Activated CD8-positive, alpha-beta T cell treated with anti-CD3 and anti-CD28 coated beads for 36 hours (primary cell): ENCODE measurements around the gene SPRYD3. TPM values are rescaled to one million over a fixed set of nuclear protein-coding genes. Genes with fewer than 3 reads are reported as not detected.

Source experiments
- ATAC-seq: fragments of 200-7000 bp; cut with Tn5 transposase; one replicate; pipeline ENCODE4 v1.10.0; 2021; ENCODE audit warnings: mild to moderate bottlenecking, moderate library complexity
- CTCF ChIA-PET: fragments of 350-600 bp; sonication (Branson Sonifier 250); formaldehyde crosslinking; loops from one replicate; lab custom pipeline; 2021; ENCODE audit warnings: antibody characterized with exemption; lab: Charles Lee
- POLR2A ChIA-PET: fragments of 350-600 bp; sonication (Branson Sonifier 250); formaldehyde crosslinking; loops from one replicate; lab custom pipeline; 2021; ENCODE audit warnings: antibody characterized with exemption; lab: Charles Lee
- DNase-seq: peaks from one replicate; pipeline ENCODE4 v3.0.0-alpha.2; 2020
- H3K27ac Mint-ChIP-seq: one replicate; pipeline ENCODE4 v1.8.0; 2021; ENCODE audit warnings: mild to moderate bottlenecking, mixed read lengths
- H3K27me3 Mint-ChIP-seq: one replicate; pipeline ENCODE4 v1.8.0; 2021; ENCODE audit warnings: mixed read lengths
- H3K36me3 Mint-ChIP-seq: one replicate; pipeline ENCODE4 v1.8.0; 2021; ENCODE audit warnings: low read depth, mixed read lengths
- H3K4me1 Mint-ChIP-seq: one replicate; pipeline ENCODE4 v1.8.0; 2021; ENCODE audit warnings: low read depth, mixed read lengths
- H3K4me3 Mint-ChIP-seq: one replicate; pipeline ENCODE4 v1.8.0; 2021; ENCODE audit warnings: mild to moderate bottlenecking, moderate library complexity, mixed read lengths
- H3K9me3 Mint-ChIP-seq: one replicate; pipeline ENCODE4 v1.8.0; 2021; ENCODE audit warnings: mixed read lengths
- intact Hi-C: fragments of 100-400 bp; cut with micrococcal nuclease; formaldehyde crosslinking; loops from one replicate; pipeline ENCODE4 v1.10.0; 2022
- total RNA-seq, 2 experiments: library from RNA; stranded (reverse); gene quantifications; one replicate each; pipeline ENCODE4 v1.2.3, GENCODE V29; 2021
- TF ChIP-seq, protein P1 (sequence below): fragments of 200-600 bp; IDR thresholded peaks from one replicate; pipeline ENCODE4 v1.8.0; 2022; ENCODE audit warnings: antibody characterized with exemption, mild to moderate bottlenecking

Gene SPRYD3
- total RNA-seq, 2 experiments from 2014 or later, result 24.8 to 25.0 TPM

DNA sequence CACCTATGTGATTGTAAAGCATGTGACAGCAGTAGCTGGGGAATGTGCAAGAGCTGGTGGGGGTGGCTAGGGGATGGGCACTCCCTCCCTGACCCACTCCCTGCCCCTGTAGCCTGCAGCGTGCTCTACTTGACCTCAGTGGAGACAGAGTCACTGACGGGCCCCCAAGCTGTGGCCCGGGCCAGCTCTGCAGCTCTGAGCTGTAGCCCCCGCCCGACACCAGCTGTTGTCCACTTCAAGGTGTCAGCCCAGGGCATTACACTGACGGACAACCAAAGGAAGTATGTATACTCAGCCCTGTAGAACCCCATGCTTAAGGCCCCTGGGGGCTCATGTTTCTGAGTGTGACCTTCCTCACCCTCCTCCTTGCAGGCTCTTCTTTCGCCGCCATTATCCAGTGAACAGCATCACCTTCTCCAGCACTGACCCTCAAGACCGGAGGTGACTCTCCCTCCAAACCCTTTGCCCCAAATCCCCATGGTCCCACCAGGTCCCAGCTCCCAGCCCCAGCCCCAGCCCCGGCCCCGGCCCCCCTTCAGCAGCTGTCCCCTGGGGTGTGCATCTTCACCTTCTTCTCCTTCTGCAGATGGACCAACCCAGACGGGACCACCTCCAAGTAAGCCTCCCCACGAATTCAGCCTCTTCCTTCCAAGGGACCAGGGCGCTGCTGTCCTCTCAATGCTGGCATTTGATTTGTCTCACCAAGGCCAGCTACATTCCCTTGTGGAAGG lies 16.0 kb downstream of the SPRYD3 start:
- no peak overlapping the region for H3K4me3 Mint-ChIP-seq
- ATAC-seq (no peak), DNase-seq (no peak)
- ChIA-PET POLR2A (interaction anchor here (0.8 to 1.2 kb wide), 2 partner anchors 11 to 14 kb away, joined by 3 read pairs; no protein-coding TSS in a partner anchor), CTCF (interaction anchor here (0.7 to 12.1 kb wide), 4 partner anchors 8 to 282 kb away, joined by 3 to 553 read pairs (median 48); partner anchors contain the start of genes IGFBP6, SOAT2 and SPRYD3)
- H3K27me3 Mint-ChIP-seq, result no peaks in the 10 kb centered on the region
- TF ChIP-seq, protein P1, sequence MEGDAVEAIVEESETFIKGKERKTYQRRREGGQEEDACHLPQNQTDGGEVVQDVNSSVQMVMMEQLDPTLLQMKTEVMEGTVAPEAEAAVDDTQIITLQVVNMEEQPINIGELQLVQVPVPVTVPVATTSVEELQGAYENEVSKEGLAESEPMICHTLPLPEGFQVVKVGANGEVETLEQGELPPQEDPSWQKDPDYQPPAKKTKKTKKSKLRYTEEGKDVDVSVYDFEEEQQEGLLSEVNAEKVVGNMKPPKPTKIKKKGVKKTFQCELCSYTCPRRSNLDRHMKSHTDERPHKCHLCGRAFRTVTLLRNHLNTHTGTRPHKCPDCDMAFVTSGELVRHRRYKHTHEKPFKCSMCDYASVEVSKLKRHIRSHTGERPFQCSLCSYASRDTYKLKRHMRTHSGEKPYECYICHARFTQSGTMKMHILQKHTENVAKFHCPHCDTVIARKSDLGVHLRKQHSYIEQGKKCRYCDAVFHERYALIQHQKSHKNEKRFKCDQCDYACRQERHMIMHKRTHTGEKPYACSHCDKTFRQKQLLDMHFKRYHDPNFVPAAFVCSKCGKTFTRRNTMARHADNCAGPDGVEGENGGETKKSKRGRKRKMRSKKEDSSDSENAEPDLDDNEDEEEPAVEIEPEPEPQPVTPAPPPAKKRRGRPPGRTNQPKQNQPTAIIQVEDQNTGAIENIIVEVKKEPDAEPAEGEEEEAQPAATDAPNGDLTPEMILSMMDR, result no peak
- peaks cover 16% of the 10 kb centered on the region for H3K36me3 Mint-ChIP-seq
- intact Hi-C loops, result no loop called here
- no peak overlapping the region for H3K27ac Mint-ChIP-seq
- peaks cover 10% of the 10 kb centered on the region for H3K4me1 Mint-ChIP-seq
- no peaks in the 10 kb centered on the region for H3K9me3 Mint-ChIP-seq

DNA sequence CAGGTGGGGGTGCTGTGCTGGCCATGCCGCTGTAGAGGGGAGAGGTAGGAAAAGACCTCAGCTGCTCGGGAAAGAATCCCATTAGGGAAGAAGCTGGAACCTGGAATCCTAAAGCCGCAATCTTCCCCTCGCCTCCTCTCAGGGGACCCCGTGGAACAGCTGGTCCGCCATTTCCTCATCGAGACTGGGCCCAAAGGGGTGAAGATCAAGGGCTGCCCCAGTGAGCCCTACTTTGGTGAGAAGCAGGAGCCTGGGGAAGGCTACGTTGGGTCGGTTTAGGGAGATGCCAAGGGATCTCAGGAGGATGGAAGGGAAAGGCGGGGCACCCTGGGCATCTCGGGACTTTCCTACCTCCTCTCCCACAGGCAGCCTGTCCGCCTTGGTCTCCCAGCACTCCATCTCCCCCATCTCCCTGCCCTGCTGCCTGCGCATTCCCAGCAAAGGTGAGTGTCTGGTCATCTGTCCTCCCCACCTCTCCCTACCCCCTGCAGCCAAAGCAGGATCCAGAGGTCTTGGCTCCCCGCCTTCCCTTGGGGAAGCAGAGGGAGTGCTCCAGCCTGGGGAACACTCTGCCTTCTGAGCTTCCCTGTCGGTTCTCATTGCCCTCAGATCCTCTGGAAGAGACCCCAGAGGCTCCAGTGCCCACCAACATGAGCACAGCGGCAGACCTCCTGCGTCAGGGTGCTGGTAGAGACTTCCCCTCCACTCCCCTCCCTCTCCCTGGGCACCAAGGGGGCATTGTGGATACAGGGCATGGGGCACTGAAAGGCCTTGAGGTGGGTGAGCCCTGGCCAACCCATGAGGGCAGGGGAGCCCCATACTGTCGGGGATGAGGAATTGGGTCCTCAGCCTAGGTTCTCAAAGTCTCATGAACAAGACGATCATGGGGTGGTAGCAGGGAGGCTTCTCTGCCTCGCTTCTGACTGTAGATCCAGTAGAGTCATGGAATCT lies 16.9 kb downstream of the SPRYD3 start:
- POLR2A ChIA-PET, result interaction anchor here (0.6 to 1.8 kb wide), 6 partner anchors 11 to 286 kb away, joined by 3 to 7 read pairs (median 3); partner anchors contain the start of gene SOAT2

DNA sequence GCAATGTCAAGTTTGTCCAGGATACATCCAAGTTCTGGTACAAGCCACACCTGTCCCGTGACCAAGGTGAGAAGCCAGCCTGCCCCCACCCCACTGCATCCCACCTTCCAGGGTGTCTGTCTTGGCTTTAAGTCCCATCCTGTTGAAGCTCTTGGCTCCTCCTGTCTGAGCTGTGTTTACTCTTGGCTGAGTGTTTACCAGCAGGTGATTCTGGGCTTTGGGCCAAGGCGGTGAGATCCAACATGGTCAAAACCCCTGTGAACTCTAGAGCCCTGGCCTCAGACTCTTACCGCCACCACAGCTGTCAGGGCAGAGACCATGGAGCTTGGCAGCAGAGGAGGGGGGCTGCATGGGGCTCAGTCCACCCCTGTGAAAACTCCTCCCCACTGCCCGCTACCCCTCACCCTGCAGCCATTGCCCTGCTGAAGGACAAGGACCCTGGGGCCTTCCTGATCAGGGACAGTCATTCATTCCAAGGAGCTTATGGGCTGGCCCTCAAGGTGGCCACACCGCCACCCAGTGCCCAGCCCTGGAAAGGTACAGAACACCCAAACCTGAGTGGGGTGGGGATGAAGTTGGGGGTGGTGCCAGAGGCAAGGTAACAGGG lies 17.7 kb downstream of the SPRYD3 start:
- Mint-ChIP-seq H3K4me1 (peaks cover 7% of the 10 kb centered on the region), H3K4me3 (no peak overlapping the region), H3K27ac (no peak overlapping the region), H3K27me3 (no peaks in the 10 kb centered on the region), H3K36me3 (peaks cover 15% of the 10 kb centered on the region), H3K9me3 (no peaks in the 10 kb centered on the region)
- ATAC-seq (peak; percentile 57), DNase-seq (no peak)
- CTCF ChIA-PET, result interaction anchor here (0.5 to 1.6 kb wide), 4 partner anchors 19 to 55 kb away, joined by 3 to 6 read pairs (median 4); partner anchors contain the start of gene SOAT2
- POLR2A ChIA-PET, result interaction anchor here (0.6 to 1.8 kb wide), 6 partner anchors 10 to 286 kb away, joined by 3 to 7 read pairs (median 4); partner anchors contain the start of gene SOAT2
- intact Hi-C loops, result no loop called here
- TF ChIP-seq, protein P1, result peak; percentile 11

More for the DNA sequence above, 16.9 kb downstream of the SPRYD3 start:
- no peaks in the 10 kb centered on the region for H3K27me3 Mint-ChIP-seq
- no peak for ATAC-seq
- peaks cover 16% of the 10 kb centered on the region for H3K36me3 Mint-ChIP-seq
- TF ChIP-seq, protein P1, result no peak
- intact Hi-C loops, result no loop called here
- H3K27ac Mint-ChIP-seq, result no peak overlapping the region
- no peaks in the 10 kb centered on the region for H3K9me3 Mint-ChIP-seq
- H3K4me3 Mint-ChIP-seq, result no peak overlapping the region
- DNase-seq, result no peak
- peaks cover 10% of the 10 kb centered on the region for H3K4me1 Mint-ChIP-seq
- CTCF ChIA-PET, result interaction anchor here (1.0 to 12.1 kb wide), 6 partner anchors 8 to 283 kb away, joined by 3 to 553 read pairs (median 5); partner anchors contain the start of genes IGFBP6, SOAT2 and SPRYD3

DNA sequence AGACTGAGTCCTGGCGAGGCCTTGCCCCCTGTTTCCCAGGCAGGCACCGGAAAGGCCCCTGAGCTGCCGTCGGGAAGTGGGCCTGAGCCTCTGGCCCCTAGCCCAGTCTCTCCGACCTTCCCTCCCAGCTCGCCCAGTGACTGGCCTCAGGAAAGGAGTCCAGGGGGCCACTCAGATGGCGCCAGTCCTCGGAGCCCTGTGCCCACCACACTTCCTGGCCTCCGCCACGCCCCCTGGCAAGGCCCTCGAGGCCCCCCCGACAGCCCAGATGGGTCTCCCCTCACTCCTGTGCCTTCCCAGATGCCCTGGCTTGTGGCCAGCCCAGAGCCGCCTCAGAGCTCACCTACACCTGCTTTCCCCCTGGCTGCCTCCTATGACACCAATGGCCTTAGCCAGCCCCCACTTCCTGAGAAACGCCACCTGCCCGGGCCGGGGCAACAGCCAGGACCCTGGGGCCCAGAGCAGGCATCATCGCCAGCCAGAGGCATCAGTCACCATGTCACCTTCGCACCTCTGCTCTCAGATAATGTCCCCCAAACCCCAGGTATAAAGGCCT lies 18.4 kb downstream of the SPRYD3 start:
- Mint-ChIP-seq H3K27me3 (no peaks in the 10 kb centered on the region), H3K27ac (no peak overlapping the region), H3K9me3 (no peaks in the 10 kb centered on the region), H3K4me1 (peaks cover under 1% of the 10 kb centered on the region), H3K36me3 (peaks cover 8% of the 10 kb centered on the region), H3K4me3 (no peak overlapping the region)
- ChIA-PET CTCF (interaction anchor here (0.5 to 1.6 kb wide), 3 partner anchors 20 to 56 kb away, joined by 3 to 6 read pairs (median 4); partner anchors contain the start of gene SOAT2), POLR2A (interaction anchor here (0.6 to 1.8 kb wide), 6 partner anchors 10 to 42 kb away, joined by 3 to 7 read pairs (median 5); partner anchors contain the start of gene SOAT2)
- intact Hi-C loops, result no loop called here
- no peak for DNase-seq
- ATAC-seq, result no peak
- TF ChIP-seq, protein P1, result no peak
